DOHH2 (cell line): Measurements from ENCODE around the gene ZNF280B.

ENCODE experiments used
- EZH2phosphoT487 ChIP-seq: fragments of 200-600 bp; sonication (generic); IDR thresholded peaks from 2 replicates; pipeline ENCODE4 v1.6.1; 2017; ENCODE audit warnings: borderline replicate concordance, mild to moderate bottlenecking, antibody characterized with exemption, low read length, moderate library complexity, mixed read lengths
- TF ChIP-seq, protein P1 (sequence below): fragments of 200-600 bp; sonication (generic); IDR thresholded peaks from one replicate; pipeline ENCODE4 v1.5.1; 2014; ENCODE audit warnings: antibody characterized with exemption, mild to moderate bottlenecking, low read depth, low read length; ENCODE audit not compliant: poor library complexity, severe bottlenecking

- no peak for TF ChIP-seq EZH2phosphoT487
- TF ChIP-seq, protein P1, sequence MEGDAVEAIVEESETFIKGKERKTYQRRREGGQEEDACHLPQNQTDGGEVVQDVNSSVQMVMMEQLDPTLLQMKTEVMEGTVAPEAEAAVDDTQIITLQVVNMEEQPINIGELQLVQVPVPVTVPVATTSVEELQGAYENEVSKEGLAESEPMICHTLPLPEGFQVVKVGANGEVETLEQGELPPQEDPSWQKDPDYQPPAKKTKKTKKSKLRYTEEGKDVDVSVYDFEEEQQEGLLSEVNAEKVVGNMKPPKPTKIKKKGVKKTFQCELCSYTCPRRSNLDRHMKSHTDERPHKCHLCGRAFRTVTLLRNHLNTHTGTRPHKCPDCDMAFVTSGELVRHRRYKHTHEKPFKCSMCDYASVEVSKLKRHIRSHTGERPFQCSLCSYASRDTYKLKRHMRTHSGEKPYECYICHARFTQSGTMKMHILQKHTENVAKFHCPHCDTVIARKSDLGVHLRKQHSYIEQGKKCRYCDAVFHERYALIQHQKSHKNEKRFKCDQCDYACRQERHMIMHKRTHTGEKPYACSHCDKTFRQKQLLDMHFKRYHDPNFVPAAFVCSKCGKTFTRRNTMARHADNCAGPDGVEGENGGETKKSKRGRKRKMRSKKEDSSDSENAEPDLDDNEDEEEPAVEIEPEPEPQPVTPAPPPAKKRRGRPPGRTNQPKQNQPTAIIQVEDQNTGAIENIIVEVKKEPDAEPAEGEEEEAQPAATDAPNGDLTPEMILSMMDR: peak; percentile 82
Observed at GRCh38 chr22:22508274-22509176, at the start of gene ZNF280B.
